BE2C (cell line): Measurements from ENCODE around the gene EXOC4.

ENCODE experiments used
- DNase-seq: peaks from one replicate; pipeline ENCODE4 v3.0.0-alpha.2; 2020
- H3K27me3 ChIP-seq: fragments of 250-450 bp; sonication (Bioruptor Pico); 2 replicates; pipeline ENCODE4 v1.5.1; 2020; ENCODE audit warnings: mild to moderate bottlenecking
- H3K36me3 ChIP-seq: fragments of 250-450 bp; sonication (Bioruptor Pico); 2 replicates; pipeline ENCODE4 v1.5.1; 2020; ENCODE audit warnings: mild to moderate bottlenecking
- H3K4me1 ChIP-seq: fragments of 250-450 bp; sonication (Bioruptor Pico); 2 replicates; pipeline ENCODE4 v1.5.1; 2020
- H3K4me3 ChIP-seq: 2 replicates; pipeline ENCODE4 v1.5.1; 2011; ENCODE audit warnings: low read depth, low read length
- H3K9me3 ChIP-seq: fragments of 250-450 bp; sonication (Bioruptor Pico); 2 replicates; pipeline ENCODE4 v1.5.1; 2020
- TF ChIP-seq, protein P1 (sequence below): IDR thresholded peaks from 2 replicates; pipeline ENCODE4 v1.5.1; 2012; ENCODE audit warnings: mild to moderate bottlenecking, low read depth, low read length

EXOC4 gene

DNA sequence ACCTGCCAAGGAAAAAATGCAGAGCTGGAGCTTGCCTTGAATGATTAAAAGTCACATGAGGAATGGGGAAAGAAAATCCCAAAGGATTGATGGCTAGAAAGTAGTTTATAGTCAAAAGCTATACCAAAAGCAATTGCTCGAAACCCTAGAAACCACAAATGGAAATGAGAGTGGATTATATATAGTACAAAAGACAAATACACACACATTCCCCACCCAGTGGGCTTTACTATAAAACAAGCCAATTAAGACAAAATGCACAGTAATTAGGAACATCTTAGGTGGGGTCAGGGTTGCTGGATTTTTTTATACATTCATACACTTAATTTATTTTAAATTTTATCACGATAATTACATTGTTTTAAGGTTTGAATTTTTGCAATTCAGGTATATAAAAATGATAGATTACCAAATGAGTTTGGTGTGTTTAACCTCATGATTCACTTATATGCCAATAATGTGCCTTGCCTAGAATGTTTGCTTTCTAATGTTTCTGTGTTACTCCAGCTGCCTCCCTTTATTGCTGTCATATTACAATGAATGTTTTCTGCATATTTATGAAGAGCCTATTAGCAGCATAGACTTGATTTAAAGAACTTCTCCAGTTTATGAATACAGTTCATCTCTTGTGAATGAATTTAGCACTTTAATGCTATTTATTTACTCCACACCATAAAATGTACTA, 421.3 kb downstream of the EXOC4 start:
- H3K36me3 ChIP-seq, result no peaks in the 10 kb centered on the region
- no peaks in the 10 kb centered on the region for H3K27me3 ChIP-seq
- no peak overlapping the region for H3K4me3 ChIP-seq
- DNase-seq, result no peak
- TF ChIP-seq, protein P1, sequence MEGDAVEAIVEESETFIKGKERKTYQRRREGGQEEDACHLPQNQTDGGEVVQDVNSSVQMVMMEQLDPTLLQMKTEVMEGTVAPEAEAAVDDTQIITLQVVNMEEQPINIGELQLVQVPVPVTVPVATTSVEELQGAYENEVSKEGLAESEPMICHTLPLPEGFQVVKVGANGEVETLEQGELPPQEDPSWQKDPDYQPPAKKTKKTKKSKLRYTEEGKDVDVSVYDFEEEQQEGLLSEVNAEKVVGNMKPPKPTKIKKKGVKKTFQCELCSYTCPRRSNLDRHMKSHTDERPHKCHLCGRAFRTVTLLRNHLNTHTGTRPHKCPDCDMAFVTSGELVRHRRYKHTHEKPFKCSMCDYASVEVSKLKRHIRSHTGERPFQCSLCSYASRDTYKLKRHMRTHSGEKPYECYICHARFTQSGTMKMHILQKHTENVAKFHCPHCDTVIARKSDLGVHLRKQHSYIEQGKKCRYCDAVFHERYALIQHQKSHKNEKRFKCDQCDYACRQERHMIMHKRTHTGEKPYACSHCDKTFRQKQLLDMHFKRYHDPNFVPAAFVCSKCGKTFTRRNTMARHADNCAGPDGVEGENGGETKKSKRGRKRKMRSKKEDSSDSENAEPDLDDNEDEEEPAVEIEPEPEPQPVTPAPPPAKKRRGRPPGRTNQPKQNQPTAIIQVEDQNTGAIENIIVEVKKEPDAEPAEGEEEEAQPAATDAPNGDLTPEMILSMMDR, result no peak
- H3K9me3 ChIP-seq, result no peaks in the 10 kb centered on the region
- peaks cover 18% of the 10 kb centered on the region for H3K4me1 ChIP-seq

DNA sequence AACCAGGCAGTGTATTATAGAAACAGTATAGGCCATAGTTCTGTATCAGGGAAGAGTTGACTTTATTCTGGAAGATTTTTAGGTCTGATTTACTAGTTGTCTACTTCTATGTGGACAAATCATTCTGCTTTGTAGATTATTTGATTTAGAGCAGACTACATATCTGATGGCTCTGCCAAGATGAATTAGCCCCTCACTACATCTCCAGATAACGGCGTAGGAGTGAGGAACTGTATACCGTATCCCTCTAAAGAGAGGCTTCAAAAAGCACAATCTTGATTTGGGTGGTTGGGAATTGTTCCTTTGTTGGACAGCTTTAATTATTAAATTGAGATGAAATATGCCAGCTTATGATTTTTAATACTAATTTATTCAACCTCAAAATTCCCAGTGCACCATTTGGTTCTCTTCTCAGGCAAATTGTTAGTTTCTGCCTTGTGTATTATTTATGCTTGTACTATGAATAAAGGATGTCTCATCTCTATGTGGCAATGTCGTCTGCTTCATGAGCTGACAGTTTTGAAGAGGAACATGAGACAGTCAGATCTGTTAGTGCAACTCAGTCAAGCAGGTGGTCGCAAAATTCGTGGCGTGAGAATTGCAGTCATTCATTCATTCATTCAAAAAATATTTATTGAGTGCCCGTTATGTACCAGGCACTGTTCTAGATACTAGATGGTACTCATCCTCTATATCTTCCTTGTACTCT, 422.8 kb downstream of the EXOC4 start:
- no peak for DNase-seq
- TF ChIP-seq, protein P1, result no peak
- H3K4me1 ChIP-seq, result peaks cover 29% of the 10 kb centered on the region
- H3K9me3 ChIP-seq, result no peaks in the 10 kb centered on the region
- no peak overlapping the region for H3K4me3 ChIP-seq
- H3K36me3 ChIP-seq, result no peaks in the 10 kb centered on the region
- no peaks in the 10 kb centered on the region for H3K27me3 ChIP-seq

DNA sequence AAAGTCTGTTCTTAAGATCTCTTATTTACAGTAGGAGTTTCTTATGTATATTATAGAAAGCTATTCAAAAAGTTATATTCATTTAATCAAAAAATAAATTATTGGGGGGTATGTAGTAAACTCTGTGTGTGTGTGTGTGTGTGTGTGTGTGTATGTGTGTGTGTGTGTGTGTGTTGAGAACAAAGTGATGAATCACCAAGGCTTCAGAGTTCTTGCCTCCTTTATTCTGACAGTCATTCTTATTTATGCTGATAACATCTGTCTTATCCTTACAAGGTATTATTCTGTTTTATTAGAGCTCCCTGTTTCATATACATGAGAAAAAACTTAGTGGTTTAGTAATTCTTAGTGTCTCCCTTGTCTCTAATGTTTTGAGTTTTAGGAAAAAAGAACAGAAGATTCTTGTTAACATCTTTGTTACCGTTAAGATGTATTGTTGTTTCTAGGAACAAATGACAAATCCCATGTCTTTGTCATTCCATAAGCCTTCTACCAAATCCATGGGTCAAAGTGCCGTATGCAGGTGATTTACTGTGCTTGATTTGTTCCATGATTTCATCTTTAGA, 424.0 kb downstream of the EXOC4 start:
- Histone ChIP-seq H3K4me1 (peaks cover 36% of the 10 kb centered on the region), H3K4me3 (no peak overlapping the region), H3K9me3 (no peaks in the 10 kb centered on the region), H3K27me3 (no peaks in the 10 kb centered on the region), H3K36me3 (no peaks in the 10 kb centered on the region)
- TF ChIP-seq, protein P1, result no peak
- no peak for DNase-seq

- no peak overlapping the region for H3K4me3 ChIP-seq
- H3K9me3 ChIP-seq, result no peaks in the 10 kb centered on the region
- H3K27me3 ChIP-seq, result no peaks in the 10 kb centered on the region
- DNase-seq, result no peak
- peaks cover 49% of the 10 kb centered on the region for H3K4me1 ChIP-seq
- TF ChIP-seq, protein P1, result no peak
- H3K36me3 ChIP-seq, result no peaks in the 10 kb centered on the region; the same call in 1 of the 2 replicates
These were observed 425.4 kb downstream of the EXOC4 start for GRCh38 chr7:133678137-133678814.

- no peaks in the 10 kb centered on the region; the same call in 1 of the 2 replicates for H3K36me3 ChIP-seq
- H3K27me3 ChIP-seq, result no peaks in the 10 kb centered on the region
- H3K4me1 ChIP-seq, result peaks cover 46% of the 10 kb centered on the region
- H3K4me3 ChIP-seq, result no peak overlapping the region
- TF ChIP-seq, protein P1, result no peak
- no peaks in the 10 kb centered on the region for H3K9me3 ChIP-seq
- no peak for DNase-seq
These were observed 427.1 kb downstream of the EXOC4 start for GRCh38 chr7:133679977-133680376.
